Neutrophil (primary cell): ENCODE data around the gene CHADL.

Source experiments
- H3K27ac ChIP-seq: fragments of 200-600 bp; sonication (generic); 2 replicates; pipeline ENCODE4 v1.5.1; 2016; ENCODE audit warnings: mild to moderate bottlenecking, moderate library complexity
- H3K27me3 ChIP-seq: fragments of 200-600 bp; sonication (generic); 2 replicates; pipeline ENCODE4 v1.6.0; 2016; ENCODE audit warnings: mild to moderate bottlenecking
- H3K36me3 ChIP-seq: fragments of 200-600 bp; sonication (generic); 2 replicates; pipeline ENCODE4 v1.5.1; 2017
- H3K4me1 ChIP-seq, 2 experiments: fragments of 200-600 bp in 1 of 2; sonication (generic) in 1 of 2; 1 replicate in 1 of 2; 2 replicates in 1 of 2; pipeline versions ENCODE4 v1.5.1 to v1.6.1; 2013 to 2016; ENCODE audit warnings: low read depth in 1 of 2, low read length in 1 of 2, mild to moderate bottlenecking in 1 of 2, moderate library complexity in 1 of 2; ENCODE audit not compliant: control insufficient read depth in 1 of 2, insufficient read depth in 1 of 2
- H3K4me3 ChIP-seq, 2 experiments: fragments of 200-600 bp in 1 of 2; sonication (generic) in 1 of 2; 1 replicate in 1 of 2; 2 replicates in 1 of 2; pipeline ENCODE4 v1.5.1; 2013 to 2016; ENCODE audit warnings: low read depth in 1 of 2, low read length in 1 of 2, mild to moderate bottlenecking in 1 of 2, moderate library complexity in 1 of 2
- H3K9me3 ChIP-seq: fragments of 200-600 bp; sonication (generic); 2 replicates; pipeline ENCODE4 v1.5.1; 2016
- TF ChIP-seq, protein P1 (sequence below): fragments of 200-600 bp; sonication (generic); IDR thresholded peaks from 2 replicates; pipeline ENCODE4 v1.5.1; 2016; ENCODE audit warnings: antibody characterized with exemption

The CHADL gene

DNA sequence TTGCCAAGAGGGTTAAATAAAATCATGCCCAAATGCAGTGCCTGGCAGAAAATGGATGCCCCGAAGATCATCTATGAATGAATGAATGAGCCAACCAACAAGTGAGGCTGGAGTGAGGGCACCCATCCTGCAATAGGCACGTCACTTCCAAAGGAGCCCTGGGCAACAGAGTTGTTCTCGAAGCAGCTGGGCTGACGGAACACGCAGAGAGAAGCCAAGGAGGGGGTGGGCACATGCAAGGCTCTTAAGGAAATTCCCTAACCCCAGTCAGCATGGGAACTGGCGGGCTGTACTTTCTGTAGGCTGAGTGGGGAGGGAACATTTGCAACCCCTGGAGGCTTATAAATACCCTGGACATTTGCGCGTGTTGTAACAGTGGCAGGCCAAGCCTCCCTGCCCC lies 11.6 kb upstream of the CHADL start:
- Histone ChIP-seq H3K9me3 (no peaks in the 10 kb centered on the region), H3K4me3 (no peak overlapping the region), H3K4me1 (no peaks in the 10 kb centered on the region), H3K36me3 (peaks cover 98% of the 10 kb centered on the region), H3K27me3 (no peaks in the 10 kb centered on the region), H3K27ac (no peak overlapping the region)
- TF ChIP-seq, protein P1, sequence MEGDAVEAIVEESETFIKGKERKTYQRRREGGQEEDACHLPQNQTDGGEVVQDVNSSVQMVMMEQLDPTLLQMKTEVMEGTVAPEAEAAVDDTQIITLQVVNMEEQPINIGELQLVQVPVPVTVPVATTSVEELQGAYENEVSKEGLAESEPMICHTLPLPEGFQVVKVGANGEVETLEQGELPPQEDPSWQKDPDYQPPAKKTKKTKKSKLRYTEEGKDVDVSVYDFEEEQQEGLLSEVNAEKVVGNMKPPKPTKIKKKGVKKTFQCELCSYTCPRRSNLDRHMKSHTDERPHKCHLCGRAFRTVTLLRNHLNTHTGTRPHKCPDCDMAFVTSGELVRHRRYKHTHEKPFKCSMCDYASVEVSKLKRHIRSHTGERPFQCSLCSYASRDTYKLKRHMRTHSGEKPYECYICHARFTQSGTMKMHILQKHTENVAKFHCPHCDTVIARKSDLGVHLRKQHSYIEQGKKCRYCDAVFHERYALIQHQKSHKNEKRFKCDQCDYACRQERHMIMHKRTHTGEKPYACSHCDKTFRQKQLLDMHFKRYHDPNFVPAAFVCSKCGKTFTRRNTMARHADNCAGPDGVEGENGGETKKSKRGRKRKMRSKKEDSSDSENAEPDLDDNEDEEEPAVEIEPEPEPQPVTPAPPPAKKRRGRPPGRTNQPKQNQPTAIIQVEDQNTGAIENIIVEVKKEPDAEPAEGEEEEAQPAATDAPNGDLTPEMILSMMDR, result no peak

DNA sequence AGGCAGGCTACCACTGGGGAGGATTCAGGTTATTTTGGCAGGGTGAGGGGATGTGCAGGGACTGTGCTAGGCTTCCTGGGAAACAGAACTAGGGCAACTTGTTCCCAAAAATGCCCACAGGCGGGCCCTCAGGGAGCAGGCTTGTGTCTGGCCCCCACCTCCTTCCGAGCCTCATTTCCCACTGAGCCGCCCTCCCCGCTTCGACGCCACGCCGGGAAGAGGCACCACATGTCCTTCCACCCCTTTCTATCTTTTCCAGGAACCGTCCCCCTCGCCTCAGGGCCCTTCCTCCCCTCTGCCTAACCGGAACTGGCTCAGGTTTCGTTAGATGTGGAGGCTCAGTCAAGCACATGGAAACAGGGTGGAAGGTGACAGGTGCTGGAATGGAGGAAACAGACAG lies 9.4 kb upstream of the CHADL start:
- Histone ChIP-seq H3K36me3 (peaks cover 96% of the 10 kb centered on the region), H3K4me3 (no peak overlapping the region), H3K27ac (no peak overlapping the region), H3K27me3 (no peaks in the 10 kb centered on the region), H3K4me1 (no peaks in the 10 kb centered on the region), H3K9me3 (no peaks in the 10 kb centered on the region)
- TF ChIP-seq, protein P1, result no peak

DNA sequence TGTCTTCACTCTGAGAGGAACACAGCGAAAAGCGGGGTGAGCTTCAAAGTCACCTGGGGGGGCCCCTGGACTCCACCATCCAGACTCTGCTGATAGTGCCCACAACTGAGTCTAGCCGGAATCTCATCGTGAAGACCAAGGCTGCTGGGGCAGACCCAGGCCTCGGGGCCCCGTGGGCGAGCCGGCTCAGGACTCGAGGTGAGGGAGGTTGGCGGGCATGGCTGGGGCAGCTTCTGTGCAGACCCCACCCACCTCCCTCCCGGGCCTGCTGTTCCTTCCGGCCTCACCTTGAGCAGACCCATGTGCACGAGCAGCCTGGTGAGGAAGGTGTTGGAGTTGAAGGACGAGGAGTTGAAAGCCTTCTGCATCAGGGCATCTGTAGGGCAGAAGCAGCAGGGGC lies 8.7 kb upstream of the CHADL start:
- TF ChIP-seq, protein P1, result no peak
- H3K36me3 ChIP-seq, result peaks cover 96% of the 10 kb centered on the region
- no peaks in the 10 kb centered on the region for H3K27me3 ChIP-seq
- H3K4me1 ChIP-seq, result no peaks in the 10 kb centered on the region
- H3K4me3 ChIP-seq, result no peak overlapping the region
- no peaks in the 10 kb centered on the region for H3K9me3 ChIP-seq
- no peak overlapping the region for H3K27ac ChIP-seq

DNA sequence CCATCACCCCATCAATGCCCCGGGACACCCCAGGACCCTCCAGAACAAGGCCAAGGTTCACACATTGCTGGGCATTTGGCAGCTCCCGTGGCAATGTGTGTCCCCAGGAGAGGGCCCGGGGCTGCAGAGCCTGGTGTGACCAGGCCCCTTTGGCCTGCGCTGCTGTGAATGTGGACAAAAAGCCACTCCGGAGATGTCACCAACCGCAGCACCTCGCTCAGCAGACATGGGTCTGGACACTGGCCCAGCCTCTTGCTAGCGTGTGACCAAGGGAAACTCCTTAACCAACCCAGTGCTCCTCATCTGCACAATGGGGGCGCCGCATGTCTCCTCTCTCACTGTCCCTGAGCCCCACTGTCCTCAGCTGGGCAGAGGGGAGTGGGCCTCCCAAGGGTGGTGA lies 8.0 kb upstream of the CHADL start:
- Histone ChIP-seq H3K36me3 (peaks cover 97% of the 10 kb centered on the region), H3K4me1 (no peaks in the 10 kb centered on the region), H3K27me3 (no peaks in the 10 kb centered on the region), H3K4me3 (no peak overlapping the region), H3K9me3 (no peaks in the 10 kb centered on the region), H3K27ac (no peak overlapping the region)
- TF ChIP-seq, protein P1, result no peak

DNA sequence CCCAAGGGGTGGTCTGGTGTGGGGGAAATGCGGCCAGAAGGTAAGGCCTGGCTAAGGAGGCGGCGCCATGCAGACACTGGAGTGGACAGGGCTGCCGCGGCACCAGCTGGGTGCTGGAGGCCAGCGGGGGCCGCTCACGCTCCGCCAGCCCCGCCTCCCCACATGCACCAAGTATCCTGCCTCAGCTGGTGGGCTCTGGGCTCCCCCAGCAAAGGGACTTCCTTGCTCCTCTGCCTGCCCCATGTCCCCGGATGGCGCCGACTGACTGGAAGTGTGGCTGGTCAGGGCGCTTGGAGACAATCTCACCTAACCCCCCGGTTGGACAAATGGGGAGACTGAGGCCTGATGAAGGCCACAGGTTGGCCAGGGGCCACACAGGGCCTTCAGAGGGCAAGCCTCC lies 7.6 kb upstream of the CHADL start:
- TF ChIP-seq, protein P1, result no peak
- Histone ChIP-seq H3K4me3 (no peak overlapping the region), H3K27ac (no peak overlapping the region), H3K27me3 (no peaks in the 10 kb centered on the region), H3K36me3 (peaks cover 93% of the 10 kb centered on the region), H3K4me1 (no peaks in the 10 kb centered on the region), H3K9me3 (no peaks in the 10 kb centered on the region)

DNA sequence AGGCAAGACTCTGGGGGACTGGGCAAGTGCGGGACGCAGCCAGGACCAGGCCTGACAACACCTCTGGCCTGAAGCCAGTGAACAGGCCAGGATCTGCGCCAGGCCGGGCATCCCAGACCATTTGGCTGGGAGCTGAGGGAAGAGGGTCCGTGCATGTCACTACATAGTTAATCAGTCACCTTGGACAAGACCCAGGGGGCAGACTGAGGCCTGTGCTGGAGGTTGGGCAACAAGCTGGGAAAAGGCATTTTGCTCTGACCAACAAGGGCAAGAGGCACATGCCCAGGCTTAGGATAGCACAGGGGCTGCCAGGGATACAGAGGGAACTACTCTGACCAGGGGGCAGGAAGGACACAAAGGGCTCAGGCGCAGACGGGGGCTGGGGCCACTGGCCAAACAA lies 7.0 kb upstream of the CHADL start:
- Histone ChIP-seq H3K9me3 (no peaks in the 10 kb centered on the region), H3K27me3 (no peaks in the 10 kb centered on the region), H3K4me3 (no peak overlapping the region), H3K27ac (no peak overlapping the region), H3K36me3 (peaks cover 86% of the 10 kb centered on the region), H3K4me1 (no peaks in the 10 kb centered on the region)
- TF ChIP-seq, protein P1, result no peak
